Activated CD8-positive, alpha-beta T cell treated with anti-CD3 and anti-CD28 coated beads for 36 hours (primary cell): ENCODE results near the gene NAA10. TPM values are rescaled to one million over a fixed set of nuclear protein-coding genes. Genes with fewer than 3 reads are reported as not detected.

Experiments used
- ATAC-seq: fragments of 200-7000 bp; cut with Tn5 transposase; one replicate; pipeline ENCODE4 v1.10.0; 2021; ENCODE audit warnings: mild to moderate bottlenecking, moderate library complexity
- CTCF ChIA-PET: fragments of 350-600 bp; sonication (Branson Sonifier 250); formaldehyde crosslinking; loops from one replicate; lab custom pipeline; 2021; ENCODE audit warnings: antibody characterized with exemption; lab: Charles Lee
- POLR2A ChIA-PET: fragments of 350-600 bp; sonication (Branson Sonifier 250); formaldehyde crosslinking; loops from one replicate; lab custom pipeline; 2021; ENCODE audit warnings: antibody characterized with exemption; lab: Charles Lee
- DNase-seq: peaks from one replicate; pipeline ENCODE4 v3.0.0-alpha.2; 2020
- H3K27ac Mint-ChIP-seq: one replicate; pipeline ENCODE4 v1.8.0; 2021; ENCODE audit warnings: mild to moderate bottlenecking, mixed read lengths
- H3K27me3 Mint-ChIP-seq: one replicate; pipeline ENCODE4 v1.8.0; 2021; ENCODE audit warnings: mixed read lengths
- H3K36me3 Mint-ChIP-seq: one replicate; pipeline ENCODE4 v1.8.0; 2021; ENCODE audit warnings: low read depth, mixed read lengths
- H3K4me1 Mint-ChIP-seq: one replicate; pipeline ENCODE4 v1.8.0; 2021; ENCODE audit warnings: low read depth, mixed read lengths
- H3K4me3 Mint-ChIP-seq: one replicate; pipeline ENCODE4 v1.8.0; 2021; ENCODE audit warnings: mild to moderate bottlenecking, moderate library complexity, mixed read lengths
- H3K9me3 Mint-ChIP-seq: one replicate; pipeline ENCODE4 v1.8.0; 2021; ENCODE audit warnings: mixed read lengths
- CTCF ChIP-seq: fragments of 200-600 bp; IDR thresholded peaks from one replicate; pipeline ENCODE4 v1.8.0; 2022; ENCODE audit warnings: antibody characterized with exemption, mild to moderate bottlenecking
- intact Hi-C: fragments of 100-400 bp; cut with micrococcal nuclease; formaldehyde crosslinking; loops from one replicate; pipeline ENCODE4 v1.10.0; 2022
- microRNA-seq: library from miRNA; unstranded; fragments of <30 nt; microRNA quantifications from one replicate; pipeline ENCODE4 v1.2.0, GENCODE V29; 2022; ENCODE audit warnings: borderline microRNAs expressed, borderline replicate concordance
- total RNA-seq, 2 experiments: library from RNA; stranded (reverse); gene quantifications; one replicate each; pipeline ENCODE4 v1.2.3, GENCODE V29; 2021

The NAA10 gene
- total RNA-seq, 2 experiments from 2014 or later = 123 to 136 TPM

GRCh38 chrX:153879741-153880439 lies 54.9 kb downstream of the NAA10 start:
- ATAC-seq = no peak
- intact Hi-C loops = no loop called here
- no peak for TF ChIP-seq CTCF
- H3K27ac Mint-ChIP-seq = no peak overlapping the region
- H3K4me1 Mint-ChIP-seq = peaks cover 17% of the 10 kb centered on the region
- H3K27me3 Mint-ChIP-seq = peaks cover 26% of the 10 kb centered on the region
- no peaks in the 10 kb centered on the region for H3K9me3 Mint-ChIP-seq
- ChIA-PET POLR2A (no interaction called here), CTCF (no interaction called here)
- H3K4me3 Mint-ChIP-seq = no peak overlapping the region
- no peak for DNase-seq
- H3K36me3 Mint-ChIP-seq = no peaks in the 10 kb centered on the region

Small RNA genes lying within 50 kb of the gene (microRNA-seq; reads per million reads assigned to microRNA genes)
- not detected for gene MIR3202-1
- not detected for gene MIR3202-2

Other genes with a start within 250 kb of the NAA10 start
- gene SLC6A8, start 247.1 kb downstream of the NAA10 start, total RNA-seq = 1 to 10 TPM; 2.5 to 2.7 TPM
- gene BCAP31, start 210.7 kb downstream of the NAA10 start, total RNA-seq = 100 to 1,000 TPM in 1 of 2 experiments, 10 to 100 TPM in 1; 97.6 to 102 TPM
- 1 to 10 TPM; 3.9 to 4.4 TPM for gene ABCD1, start 210.2 kb downstream of the NAA10 start, total RNA-seq
- gene PLXNB3, start 170.8 kb downstream of the NAA10 start, total RNA-seq = 1 to 10 TPM; 7.7 to 8.2 TPM
- under 1 TPM in 1 of 2 experiments, not detected in 1; 0.09 TPM for gene SRPK3, start 154.0 kb downstream of the NAA10 start, total RNA-seq
- 10 to 100 TPM; 54.3 to 56.9 TPM for gene IDH3G, start 140.7 kb downstream of the NAA10 start, total RNA-seq
- 100 to 1,000 TPM; 152 to 153 TPM for gene SSR4, start 140.4 kb downstream of the NAA10 start, total RNA-seq
- gene PDZD4, start 104.5 kb downstream of the NAA10 start, total RNA-seq = 1 to 10 TPM; 1.4 to 2.6 TPM
- gene L1CAM, start 48.9 kb downstream of the NAA10 start, total RNA-seq = 1 to 10 TPM; 2.1 to 2.2 TPM
- not detected for gene AVPR2, start 30.4 kb downstream of the NAA10 start, total RNA-seq
- gene ARHGAP4, start 8.8 kb downstream of the NAA10 start, total RNA-seq = 100 to 1,000 TPM; 128 to 130 TPM
- gene RENBP, start 9.6 kb upstream of the NAA10 start, total RNA-seq = 10 to 100 TPM; 14.3 to 15.8 TPM
- gene HCFC1, start 36.8 kb upstream of the NAA10 start, total RNA-seq = 100 to 1,000 TPM; 115 to 116 TPM
- gene TMEM187, start 37.7 kb upstream of the NAA10 start, total RNA-seq = 1 to 10 TPM; 4.4 to 4.5 TPM
- 100 to 1,000 TPM; 134 to 136 TPM for gene IRAK1, start 84.9 kb upstream of the NAA10 start, total RNA-seq
- gene MECP2, start 162.7 kb upstream of the NAA10 start, total RNA-seq = 10 to 100 TPM; 63.7 to 65.1 TPM
- not detected for gene OPN1LW, start 209.2 kb upstream of the NAA10 start, total RNA-seq
- not detected for gene OPN1MW, start 247.6 kb upstream of the NAA10 start, total RNA-seq